IMR-90 (cell line): Measurements from ENCODE around the gene IL6ST. TPM values are rescaled to one million over a fixed set of nuclear protein-coding genes. Genes with fewer than 3 reads are reported as not detected.

Source experiments
- ATAC-seq: fragments of 200-7000 bp; cut with Tn5 transposase; 2 replicates; pipeline ENCODE4 v1.9.1; 2020; ENCODE audit warnings: low read depth, mild to moderate bottlenecking, moderate library complexity
- BruUV-seq: library from RNA; stranded (reverse); fragments of 400-500 nt; replicated peaks from 2 replicates; lab custom pipeline; 2021; lab: Mats Ljungman, UMichigan
- CTCF ChIA-PET: fragments of 300-600 bp; formaldehyde crosslinking; extraction: SDS; loops from one replicate; lab custom pipeline; 2021; ENCODE audit warnings: antibody characterized with exemption; lab: Yijun Ruan, JAX
- POLR2A ChIA-PET: fragments of 300-600 bp; sonication (Branson Sonifier 250); formaldehyde crosslinking; loops from one replicate; lab custom pipeline; 2022; ENCODE audit warnings: antibody characterized with exemption; ENCODE audit not compliant: unreplicated experiment; lab: Charles Lee
- DNase-seq: peaks from one replicate; pipeline ENCODE4 v3.0.0; 2013
- H2AFZ ChIP-seq: replicated peaks from 2 replicates; pipeline ENCODE3; 2013; ENCODE audit warnings: low read length, mild to moderate bottlenecking; ENCODE audit not compliant: poor library complexity
- H2AK5ac ChIP-seq: 2 replicates; pipeline ENCODE4 v1.6.1; 2013; ENCODE audit warnings: low read depth, low read length, inconsistent platforms
- H2AK9ac ChIP-seq: replicated peaks from 2 replicates; pipeline ENCODE3; 2013; ENCODE audit warnings: mild to moderate bottlenecking, low read depth, low read length, moderate library complexity; ENCODE audit not compliant: poor library complexity
- H2BK120ac ChIP-seq: 2 replicates; pipeline ENCODE4 v1.6.1; 2013; ENCODE audit warnings: low read depth, low read length, inconsistent platforms
- H2BK15ac ChIP-seq: 3 replicates; pipeline ENCODE4 v1.6.1; 2013; ENCODE audit warnings: low read depth, low read length, inconsistent platforms
- H2BK20ac ChIP-seq: 2 replicates; pipeline ENCODE4 v1.6.1; 2013; ENCODE audit warnings: low read depth, mild to moderate bottlenecking, inconsistent platforms, low read length, moderate library complexity
- H2BK5ac ChIP-seq: 2 replicates; pipeline ENCODE4 v1.6.1; 2013; ENCODE audit warnings: mild to moderate bottlenecking, low read depth, low read length, inconsistent platforms; ENCODE audit not compliant: poor library complexity, severe bottlenecking
- H3K14ac ChIP-seq: replicated peaks from 2 replicates; pipeline ENCODE4 v1.6.1; 2013; ENCODE audit warnings: low read depth, low read length, inconsistent platforms
- H3K18ac ChIP-seq: 2 replicates; pipeline ENCODE4 v1.6.1; 2013; ENCODE audit warnings: low read depth, low read length, control low read depth
- H3K23ac ChIP-seq: 2 replicates; pipeline ENCODE4 v1.6.1; 2013; ENCODE audit warnings: low read depth, low read length, inconsistent platforms
- H3K27ac ChIP-seq: 2 replicates; pipeline ENCODE4 v1.5.1; 2013; ENCODE audit warnings: mild to moderate bottlenecking, control low read depth, low read length; ENCODE audit not compliant: insufficient read depth
- H3K27me3 ChIP-seq: 2 replicates; pipeline ENCODE4 v1.6.1; 2013; ENCODE audit warnings: low read length; ENCODE audit not compliant: control insufficient read depth, insufficient read depth
- H3K36me3 ChIP-seq: 2 replicates; pipeline ENCODE4 v1.6.1; 2013; ENCODE audit warnings: low read length, mixed read lengths; ENCODE audit not compliant: control insufficient read depth, insufficient read depth
- H3K4ac ChIP-seq: 2 replicates; pipeline ENCODE4 v1.6.1; 2013; ENCODE audit warnings: low read depth, low read length, inconsistent platforms
- H3K4me1 ChIP-seq: 2 replicates; pipeline ENCODE4 v1.6.1; 2013; ENCODE audit warnings: low read length, mixed read lengths; ENCODE audit not compliant: control insufficient read depth, insufficient read depth
- H3K4me2 ChIP-seq: 2 replicates; pipeline ENCODE4 v1.6.1; 2013; ENCODE audit warnings: low read depth, mild to moderate bottlenecking, control low read depth, low read length, moderate library complexity
- H3K4me3 ChIP-seq: 2 replicates; pipeline ENCODE4 v1.5.1; 2013; ENCODE audit warnings: low read depth, mild to moderate bottlenecking, control low read depth, low read length, moderate library complexity; ENCODE audit not compliant: insufficient read depth
- H3K56ac ChIP-seq: 2 replicates; pipeline ENCODE4 v1.6.1; 2013; ENCODE audit warnings: low read length, inconsistent platforms; ENCODE audit not compliant: insufficient read depth; ENCODE audit errors: extremely low read depth
- H3K79me1 ChIP-seq, 2 experiments: 2 replicates each; pipeline ENCODE4 v1.6.1; 2013; ENCODE audit warnings: low read length in 2 of 2, inconsistent platforms in 1 of 2, low read depth in 1 of 2
- H3K9ac ChIP-seq: 2 replicates; pipeline ENCODE4 v1.6.1; 2013; ENCODE audit warnings: low read depth, low read length, control low read depth
- H3K9me1 ChIP-seq: 2 replicates; pipeline ENCODE4 v1.6.1; 2013; ENCODE audit warnings: low read length, inconsistent platforms; ENCODE audit not compliant: insufficient read depth
- H3K9me3 ChIP-seq: 2 replicates; pipeline ENCODE4 v1.6.1; 2013; ENCODE audit warnings: low read length; ENCODE audit not compliant: control insufficient read depth, insufficient read depth
- H4K20me1 ChIP-seq: 2 replicates; pipeline ENCODE4 v1.6.1; 2013; ENCODE audit warnings: low read length, inconsistent platforms; ENCODE audit not compliant: insufficient read depth
- H4K5ac ChIP-seq: 2 replicates; pipeline ENCODE4 v1.6.1; 2013; ENCODE audit warnings: mild to moderate bottlenecking, low read depth, low read length, control low read depth
- H4K8ac ChIP-seq, 2 experiments: 2 replicates each; pipeline ENCODE4 v1.6.1; 2013; ENCODE audit warnings: low read depth in 2 of 2, low read length in 2 of 2, control low read depth in 1 of 2, inconsistent platforms in 1 of 2
- H4K91ac ChIP-seq: 2 replicates; pipeline ENCODE4 v1.6.1; 2013; ENCODE audit warnings: low read depth, low read length, inconsistent platforms; ENCODE audit not compliant: insufficient read depth
- BHLHE40 ChIP-seq: fragments of 150-350 bp; IDR thresholded peaks from 2 replicates; pipeline ENCODE4 v1.6.1; 2016; ENCODE audit warnings: mild to moderate bottlenecking, low read depth, low read length
- CEBPB ChIP-seq: IDR thresholded peaks from 2 replicates; pipeline ENCODE4 v1.6.1; 2012; ENCODE audit warnings: low read depth, low read length, improper control_type of control experiment
- CHD1 ChIP-seq: IDR thresholded peaks from 2 replicates; pipeline ENCODE4 v1.6.1; 2012; ENCODE audit warnings: low read depth, low read length, improper control_type of control experiment
- MAFK ChIP-seq: IDR thresholded peaks from 2 replicates; pipeline ENCODE4 v1.6.1; 2012; ENCODE audit warnings: low read depth, low read length, improper control_type of control experiment
- MAZ ChIP-seq: IDR thresholded peaks from 2 replicates; pipeline ENCODE4 v1.6.1; 2012; ENCODE audit warnings: low read depth, mild to moderate bottlenecking, low read length, improper control_type of control experiment, moderate library complexity, borderline replicate concordance
- MXI1 ChIP-seq: IDR thresholded peaks from 2 replicates; pipeline ENCODE4 v1.6.1; 2012; ENCODE audit warnings: low read depth, mild to moderate bottlenecking, low read length, moderate library complexity, borderline replicate concordance
- NFE2L2 ChIP-seq: fragments of 150-350 bp; IDR thresholded peaks from 2 replicates; pipeline ENCODE4 v1.6.1; 2016; ENCODE audit warnings: low read depth, mild to moderate bottlenecking, low read length
- POLR2A ChIP-seq: IDR thresholded peaks from 2 replicates; pipeline ENCODE4 v1.6.1; 2012; ENCODE audit warnings: mild to moderate bottlenecking, low read depth, low read length
- RCOR1 ChIP-seq: IDR thresholded peaks from 2 replicates; pipeline ENCODE4 v1.6.1; 2012; ENCODE audit warnings: mild to moderate bottlenecking, low read length, improper control_type of control experiment; ENCODE audit not compliant: insufficient replicate concordance
- RFX5 ChIP-seq: IDR thresholded peaks from 2 replicates; pipeline ENCODE4 v1.8.0; 2012; ENCODE audit warnings: low read depth, mild to moderate bottlenecking, low read length, moderate library complexity
- SMC3 ChIP-seq: fragments of 150-350 bp; IDR thresholded peaks from 2 replicates; pipeline ENCODE4 v1.6.1; 2016; ENCODE audit warnings: low read depth, mild to moderate bottlenecking, antibody characterized with exemption, low read length, moderate library complexity
- WGBS, 2 experiments: methylation state at CpG; one replicate each; pipeline versions ENCODE4 v1.1.5 to v1.1.7; 2013; ENCODE audit warnings: missing lambda C conversion rate in 2 of 2; ENCODE audit not compliant: insufficient read length in 1 of 2; ENCODE audit errors: extremely low coverage in 2 of 2; 5-methylcytosine and 5-hydroxymethylcytosine counted together
- dilution Hi-C: fragments of 300-500 bp; cut with HindIII; formaldehyde crosslinking; loops from one replicate; pipeline ENCODE4 v1.14.3; 2018; ENCODE audit warnings: low sequenced_read_pairs; ENCODE audit not compliant: unreplicated experiment
- in situ Hi-C: fragments of 300-500 bp; cut with MboI; formaldehyde crosslinking; loops from 3 replicates; pipeline ENCODE4 v1.14.3; 2019; ENCODE audit warnings: low sequenced_read_pairs, inconsistent platforms, mixed read lengths
- intact Hi-C: fragments of 100-400 bp; cut with micrococcal nuclease; formaldehyde crosslinking; loops from 2 replicates; pipeline ENCODE4 v1.10.0; 2022
- polyA plus RNA-seq, 3 experiments: library from polyadenylated mRNA; depleted of rRNA; stranded (reverse); fragments of >200 nt; gene quantifications; 2 replicates each; pipeline ENCODE4 v1.2.3, GENCODE V29; 2012; ENCODE audit warnings: low replicate concordance in 1 of 3
- total RNA-seq: library from RNA; depleted of rRNA; stranded (reverse); fragments of >200 nt; gene quantifications from 2 replicates; pipeline ENCODE4 v1.2.3, GENCODE V29; 2012
- TF ChIP-seq, protein P1 (sequence below): conservative IDR thresholded peaks from 2 replicates; pipeline ENCODE4 v1.5.1; 2012; ENCODE audit warnings: mild to moderate bottlenecking, low read depth, low read length, improper control_type of control experiment
- TF ChIP-seq, protein P2 (sequence below): fragments of 150-350 bp; IDR thresholded peaks from 2 replicates; pipeline ENCODE4 v1.6.1; 2017; ENCODE audit warnings: mild to moderate bottlenecking, antibody characterized with exemption, low read length, low read depth
- TF ChIP-seq, protein P3 (sequence below): fragments of 150-350 bp; IDR thresholded peaks from 2 replicates; pipeline ENCODE4 v1.6.1; 2016; ENCODE audit warnings: low read depth, mild to moderate bottlenecking, low read length, moderate library complexity, borderline replicate concordance

The IL6ST gene
- total and polyA plus RNA-seq, 2 of the 4 experiments (the other 2 are of a cell fraction), result 90.6 to 506 TPM

- H3K9me1 ChIP-seq, result peaks cover 8% of the 10 kb centered on the region; the same call in 1 of the 2 replicates
- peaks cover 6% of the 10 kb centered on the region for H3K4me1 ChIP-seq
- no peak overlapping the region for H3K9ac ChIP-seq
- dilution Hi-C loops, result no loop called here
- H4K91ac ChIP-seq, result no peak overlapping the region
- H3K27ac ChIP-seq, result no peak overlapping the region
- no peak overlapping the region for H2AFZ ChIP-seq
- H3K23ac ChIP-seq, result no peak overlapping the region
- WGBS, 2 experiments, result no CpG with 5 or more reads among the region's 2 CpGs
- CTCF ChIA-PET, result interaction anchor here (1.3 kb wide), 1 partner anchor 26 kb away, joined by 4 read pairs; no protein-coding TSS in a partner anchor
- DNase-seq (no peak), ATAC-seq (no peak)
- H4K5ac ChIP-seq, result no peak overlapping the region
- H3K14ac ChIP-seq, result no peak overlapping the region; the same call in 1 of the 2 replicates
- no peak overlapping the region for H3K4ac ChIP-seq
- POLR2A ChIA-PET, result no interaction called here
- no peaks in the 10 kb centered on the region for H3K9me3 ChIP-seq
- no peaks in the 10 kb centered on the region for H4K20me1 ChIP-seq
- no peaks in the 10 kb centered on the region for H3K36me3 ChIP-seq
- in situ Hi-C loops, result no loop called here
- no peak overlapping the region for H2BK5ac ChIP-seq
- no peak for TF ChIP-seq SMC3
- TF ChIP-seq MXI1, result no peak
- TF ChIP-seq, protein P1, sequence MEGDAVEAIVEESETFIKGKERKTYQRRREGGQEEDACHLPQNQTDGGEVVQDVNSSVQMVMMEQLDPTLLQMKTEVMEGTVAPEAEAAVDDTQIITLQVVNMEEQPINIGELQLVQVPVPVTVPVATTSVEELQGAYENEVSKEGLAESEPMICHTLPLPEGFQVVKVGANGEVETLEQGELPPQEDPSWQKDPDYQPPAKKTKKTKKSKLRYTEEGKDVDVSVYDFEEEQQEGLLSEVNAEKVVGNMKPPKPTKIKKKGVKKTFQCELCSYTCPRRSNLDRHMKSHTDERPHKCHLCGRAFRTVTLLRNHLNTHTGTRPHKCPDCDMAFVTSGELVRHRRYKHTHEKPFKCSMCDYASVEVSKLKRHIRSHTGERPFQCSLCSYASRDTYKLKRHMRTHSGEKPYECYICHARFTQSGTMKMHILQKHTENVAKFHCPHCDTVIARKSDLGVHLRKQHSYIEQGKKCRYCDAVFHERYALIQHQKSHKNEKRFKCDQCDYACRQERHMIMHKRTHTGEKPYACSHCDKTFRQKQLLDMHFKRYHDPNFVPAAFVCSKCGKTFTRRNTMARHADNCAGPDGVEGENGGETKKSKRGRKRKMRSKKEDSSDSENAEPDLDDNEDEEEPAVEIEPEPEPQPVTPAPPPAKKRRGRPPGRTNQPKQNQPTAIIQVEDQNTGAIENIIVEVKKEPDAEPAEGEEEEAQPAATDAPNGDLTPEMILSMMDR, result no peak
- TF ChIP-seq, protein P2, sequence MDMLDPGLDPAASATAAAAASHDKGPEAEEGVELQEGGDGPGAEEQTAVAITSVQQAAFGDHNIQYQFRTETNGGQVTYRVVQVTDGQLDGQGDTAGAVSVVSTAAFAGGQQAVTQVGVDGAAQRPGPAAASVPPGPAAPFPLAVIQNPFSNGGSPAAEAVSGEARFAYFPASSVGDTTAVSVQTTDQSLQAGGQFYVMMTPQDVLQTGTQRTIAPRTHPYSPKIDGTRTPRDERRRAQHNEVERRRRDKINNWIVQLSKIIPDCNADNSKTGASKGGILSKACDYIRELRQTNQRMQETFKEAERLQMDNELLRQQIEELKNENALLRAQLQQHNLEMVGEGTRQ, result no peak
- TF ChIP-seq, protein P3, sequence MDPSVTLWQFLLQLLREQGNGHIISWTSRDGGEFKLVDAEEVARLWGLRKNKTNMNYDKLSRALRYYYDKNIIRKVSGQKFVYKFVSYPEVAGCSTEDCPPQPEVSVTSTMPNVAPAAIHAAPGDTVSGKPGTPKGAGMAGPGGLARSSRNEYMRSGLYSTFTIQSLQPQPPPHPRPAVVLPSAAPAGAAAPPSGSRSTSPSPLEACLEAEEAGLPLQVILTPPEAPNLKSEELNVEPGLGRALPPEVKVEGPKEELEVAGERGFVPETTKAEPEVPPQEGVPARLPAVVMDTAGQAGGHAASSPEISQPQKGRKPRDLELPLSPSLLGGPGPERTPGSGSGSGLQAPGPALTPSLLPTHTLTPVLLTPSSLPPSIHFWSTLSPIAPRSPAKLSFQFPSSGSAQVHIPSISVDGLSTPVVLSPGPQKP, result no peak
- no peak for TF ChIP-seq RFX5
- TF ChIP-seq MAFK, result no peak
- TF ChIP-seq POLR2A, result no peak
- TF ChIP-seq BHLHE40, result no peak
- no peak for TF ChIP-seq CHD1
- TF ChIP-seq CEBPB, result no peak
- TF ChIP-seq RCOR1, result no peak
- no peak for TF ChIP-seq MAZ
- no peak for TF ChIP-seq NFE2L2
- intact Hi-C loops, result no loop called here
- H3K79me1 ChIP-seq, result no peaks in the 10 kb centered on the region
- H2BK15ac ChIP-seq, result no peak overlapping the region
- H2BK20ac ChIP-seq, result no peak overlapping the region
- no peak overlapping the region for H3K18ac ChIP-seq
- H3K56ac ChIP-seq, result no peak overlapping the region
- H4K8ac ChIP-seq, result no peak overlapping the region
- H3K27me3 ChIP-seq, result no peaks in the 10 kb centered on the region
- H2AK9ac ChIP-seq, result no peak overlapping the region
- no peak overlapping the region for H3K4me2 ChIP-seq
- no peak overlapping the region for H2AK5ac ChIP-seq
- no peak overlapping the region for H2BK120ac ChIP-seq
- H3K4me3 ChIP-seq, result no peak overlapping the region
- no TSS peak for BruUV-seq
Observed at GRCh38 chr5:55896238-55896637, 98.5 kb downstream of the IL6ST start.
